D341Med (cell line): ENCODE data around the gene GLIPR1.
A peak's percentile ranks its signal among the peaks of the same experiment; 100 is the strongest.
"Not testable (repeated sequence)": the region's sequence is repeated elsewhere in the genome, so short reads cannot be mapped to it uniquely, and the experiment has no call there.

ENCODE experiments used
- DNase-seq: peaks from one replicate; pipeline ENCODE4 v3.0.0; 2012; ENCODE audit warnings: low spot score

GLIPR1 gene

DNA sequence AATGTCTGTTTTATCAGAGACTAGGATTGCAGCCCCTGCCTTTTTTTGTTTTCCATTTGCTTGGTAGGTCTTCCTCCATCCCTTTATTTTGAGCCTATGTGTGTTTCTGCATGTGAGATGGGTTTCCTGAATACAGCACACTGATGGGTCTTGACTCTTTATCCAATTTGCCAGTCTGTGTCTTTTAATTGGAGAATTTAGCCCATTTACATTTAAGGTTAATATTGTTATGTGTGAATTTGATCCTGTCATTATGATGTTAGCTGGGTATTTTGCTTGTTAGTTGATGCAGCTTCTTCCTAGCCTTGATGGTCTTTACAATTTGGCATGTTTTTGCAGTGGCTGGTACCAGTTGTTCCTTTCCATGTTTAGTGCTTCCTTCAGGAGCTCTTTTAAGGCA, 40.7 kb downstream of the GLIPR1 start:
- not testable (repeated sequence) for DNase-seq

DNA sequence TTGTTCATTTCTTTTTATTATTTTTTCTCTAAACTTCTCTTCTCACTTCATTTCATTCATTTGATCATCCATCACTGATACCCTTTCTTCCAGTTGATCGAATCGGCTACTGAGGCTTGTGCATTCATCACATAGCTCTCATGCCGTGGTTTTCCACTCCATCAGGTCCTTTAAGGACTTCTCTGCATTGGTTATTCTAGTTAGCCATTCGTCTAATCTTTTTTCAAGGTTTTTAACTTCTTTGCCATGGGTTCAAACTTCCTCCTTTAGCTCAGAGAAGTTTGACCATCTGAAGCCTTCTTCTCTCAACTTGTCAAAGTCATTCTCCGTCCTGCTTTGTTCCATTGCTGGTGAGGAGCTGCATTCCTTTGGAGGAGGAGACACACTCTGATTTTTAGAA, 41.6 kb downstream of the GLIPR1 start:
- not testable (repeated sequence) for DNase-seq

DNA sequence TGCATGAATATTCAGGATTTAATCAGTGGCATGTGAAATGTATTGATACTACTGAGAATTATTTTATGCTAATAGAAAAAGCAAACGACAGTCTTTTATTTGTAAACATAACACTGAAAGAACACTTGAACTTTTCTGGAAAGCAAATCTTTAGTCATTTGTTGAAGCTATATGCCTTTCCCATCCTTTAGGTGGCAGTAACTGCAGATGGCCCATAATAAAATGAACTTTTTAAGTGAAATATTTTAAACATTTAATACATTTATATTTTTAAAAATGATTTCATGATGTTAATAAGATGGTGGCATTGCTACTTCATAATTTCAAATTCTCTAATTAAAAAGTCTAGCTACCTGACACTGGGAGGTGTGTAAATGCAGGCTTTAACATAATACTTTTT, 44.7 kb downstream of the GLIPR1 start:
- no peak for DNase-seq

DNA sequence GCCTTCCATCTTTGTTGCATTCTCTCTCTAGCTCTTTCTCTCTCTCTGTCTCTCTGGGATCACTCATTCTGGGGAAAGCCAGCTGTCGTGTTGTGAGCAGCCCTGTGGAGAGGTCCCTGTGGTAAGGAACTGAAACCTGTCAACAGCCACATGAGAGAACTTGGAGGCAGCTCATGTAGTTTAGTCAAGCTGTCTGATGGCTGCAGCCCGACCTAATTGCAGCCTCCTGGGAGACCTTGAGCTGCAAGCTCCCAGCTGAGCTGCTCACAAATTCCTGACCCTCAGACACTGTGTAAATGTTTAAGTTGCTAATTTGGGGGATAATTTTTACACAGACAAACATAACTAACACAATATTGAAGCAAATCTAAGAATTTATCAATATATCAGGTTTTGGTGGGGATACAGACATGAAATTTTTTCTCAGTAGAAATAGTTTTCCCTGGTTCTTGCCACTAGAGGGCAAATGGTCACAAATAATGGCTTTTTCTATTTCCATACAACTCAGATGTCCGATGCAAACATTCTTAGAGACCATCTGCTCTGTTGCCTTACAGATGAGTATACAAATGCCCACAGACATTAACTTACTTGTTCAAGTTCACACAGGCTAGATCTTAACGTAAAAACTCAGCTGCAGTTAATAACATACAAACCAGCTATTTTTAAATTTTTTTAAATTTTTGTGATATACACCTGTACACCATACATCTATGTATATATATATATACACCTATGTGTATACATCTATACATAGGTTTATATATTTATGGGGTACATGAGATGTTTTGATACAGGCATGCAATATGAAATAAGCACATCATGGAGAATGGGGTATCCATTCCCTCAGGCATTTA, 46.3 kb downstream of the GLIPR1 start:
- peak; percentile 57 for DNase-seq

DNA sequence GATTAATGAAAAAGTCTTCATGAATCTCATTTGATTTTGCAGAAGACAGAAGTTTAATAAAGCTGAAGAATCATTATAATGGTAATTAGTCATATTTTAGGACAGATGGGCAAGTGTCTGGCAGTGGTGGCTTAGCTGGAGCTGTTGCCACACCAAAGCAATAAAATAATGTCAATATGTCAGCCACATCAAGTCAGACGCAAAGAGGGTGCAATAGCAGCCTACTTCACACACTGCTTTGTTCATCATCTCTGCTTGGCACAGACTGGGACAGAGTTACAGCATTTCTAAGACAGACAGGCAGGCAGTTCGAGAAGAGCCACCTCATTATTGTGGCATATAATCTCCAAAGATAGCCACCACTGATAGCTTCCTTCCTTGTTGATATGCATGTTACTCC, 47.7 kb downstream of the GLIPR1 start:
- no peak for DNase-seq

DNA sequence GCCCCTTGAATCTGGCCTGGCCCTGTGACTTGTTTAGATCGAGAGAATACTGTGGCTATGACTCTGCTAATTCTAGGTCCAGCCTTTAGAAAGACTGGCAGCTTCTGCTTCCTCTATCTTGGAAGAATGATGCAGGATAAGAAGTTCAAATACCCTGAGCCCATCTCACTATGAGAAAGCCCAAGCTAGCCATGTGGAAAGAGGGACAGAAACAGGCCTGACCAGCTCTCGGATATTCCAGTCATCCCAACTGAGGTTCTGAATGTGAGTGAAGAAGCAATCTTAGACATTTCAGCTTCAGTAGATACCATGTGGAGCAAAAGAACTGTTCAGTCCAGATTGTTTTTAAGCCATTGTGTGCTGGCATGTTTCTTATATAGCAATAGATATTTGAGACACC, 48.1 kb downstream of the GLIPR1 start:
- no peak for DNase-seq

DNA sequence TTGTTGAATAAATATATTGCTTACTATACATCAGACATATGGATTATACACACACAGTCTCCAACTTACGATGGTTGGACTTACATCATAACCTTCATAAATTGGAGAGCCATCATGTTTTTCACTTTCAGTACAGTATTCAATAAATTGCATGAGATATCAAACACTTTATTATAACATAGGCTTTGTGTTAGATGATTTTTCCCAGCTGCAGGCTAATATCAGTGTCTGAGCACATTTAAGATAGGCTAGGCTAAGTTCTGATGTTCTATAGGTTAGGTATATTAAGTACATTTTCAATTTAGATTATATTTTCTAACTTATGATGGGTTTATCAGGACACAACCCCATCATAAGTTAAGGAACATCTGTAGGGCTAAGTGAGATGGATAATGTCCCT, 48.8 kb downstream of the GLIPR1 start:
- no peak for DNase-seq

DNA sequence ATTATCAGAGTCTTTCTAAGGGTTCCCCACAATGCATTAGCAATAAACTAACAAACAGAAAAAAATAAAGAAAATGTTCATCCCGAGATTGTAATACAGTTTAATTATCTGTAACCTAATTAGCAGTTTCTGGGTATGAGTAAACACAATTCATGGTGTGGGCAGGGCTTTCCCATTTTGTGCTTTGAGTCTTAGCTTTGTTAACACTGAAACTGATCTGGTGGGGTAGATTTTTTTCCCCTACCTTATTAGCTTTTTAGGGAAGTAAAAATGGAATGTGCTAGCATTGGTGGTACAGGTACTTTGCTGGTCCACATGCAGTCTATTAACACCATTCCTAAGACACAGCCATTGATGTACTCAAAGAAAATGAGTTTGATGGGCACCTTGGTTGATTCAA, 49.3 kb downstream of the GLIPR1 start:
- no peak for DNase-seq

DNA sequence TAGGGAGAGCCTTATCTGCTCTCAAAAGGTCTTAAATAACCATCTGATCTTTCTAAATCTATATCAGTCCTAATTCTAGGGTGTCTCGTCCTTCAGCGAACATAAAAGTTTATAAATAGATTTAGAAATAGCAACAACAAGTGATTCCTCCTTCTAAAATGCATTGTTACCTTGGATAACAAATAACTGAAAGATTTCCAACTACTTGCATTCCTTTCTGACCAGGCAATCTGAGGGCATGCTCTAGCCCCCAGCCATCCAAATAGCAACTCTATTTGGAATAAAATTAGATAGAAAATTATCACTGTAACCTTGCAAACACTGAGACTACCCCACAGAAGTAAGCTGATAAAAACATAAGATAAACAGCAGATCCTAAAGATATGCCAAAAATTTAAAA, 52.7 kb downstream of the GLIPR1 start:
- DNase-seq: no peak

DNA sequence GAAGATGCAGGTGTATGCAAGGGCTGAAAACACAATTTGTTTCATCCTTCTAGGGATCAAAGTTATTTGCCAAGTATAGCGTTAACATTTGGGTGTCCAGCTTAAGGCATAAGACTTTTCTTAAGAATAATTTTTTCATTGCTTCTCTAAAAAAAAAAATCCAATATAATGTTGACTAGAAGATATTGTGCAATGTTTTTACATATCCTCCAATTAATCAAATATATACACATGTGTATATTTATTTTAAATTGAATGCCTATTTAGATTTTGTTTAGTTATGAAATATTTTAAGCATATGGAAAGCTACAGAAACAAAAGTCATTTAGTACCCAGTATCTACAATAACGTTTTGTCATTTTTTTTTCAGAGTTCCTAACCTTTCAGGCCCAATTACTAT, 59.3 kb downstream of the GLIPR1 start:
- DNase-seq: no peak

DNA sequence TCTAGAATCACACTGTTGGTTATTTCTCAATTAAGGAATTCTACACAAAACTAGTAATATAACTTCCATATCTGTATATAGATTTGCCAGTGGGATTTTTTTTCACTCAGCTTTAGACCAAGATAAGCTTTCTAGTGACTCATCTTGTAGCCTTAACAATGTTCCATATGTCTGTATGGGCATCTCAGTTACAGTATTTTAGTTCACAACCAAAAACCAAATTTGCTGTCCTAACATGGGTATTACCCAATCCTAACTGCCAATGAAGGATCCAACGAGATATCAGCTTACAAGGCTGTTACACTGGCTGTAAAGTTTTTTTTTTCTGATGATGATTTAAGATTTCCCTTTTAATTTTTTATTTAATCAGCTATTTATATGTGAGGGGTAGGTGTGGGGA, 62.4 kb downstream of the GLIPR1 start:
- DNase-seq: no peak

DNA sequence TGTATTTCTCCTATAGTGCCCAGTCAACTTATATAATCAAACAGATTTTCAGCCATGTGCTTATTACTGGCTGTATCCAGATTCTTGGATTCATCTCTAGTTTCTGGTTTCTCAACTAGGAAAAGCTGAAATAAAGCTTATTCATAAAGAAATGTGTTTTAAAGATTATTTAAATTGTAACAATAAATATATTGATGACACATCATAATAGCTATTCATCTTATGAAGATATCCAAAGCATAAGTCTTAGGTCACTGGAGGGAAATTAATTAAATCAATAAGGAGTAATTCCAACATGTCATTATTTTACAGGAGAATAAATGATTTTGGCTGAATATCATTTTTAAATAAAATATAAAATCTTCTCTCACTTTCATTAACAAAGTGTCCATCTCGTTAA, 63.0 kb downstream of the GLIPR1 start:
- no peak for DNase-seq

DNA sequence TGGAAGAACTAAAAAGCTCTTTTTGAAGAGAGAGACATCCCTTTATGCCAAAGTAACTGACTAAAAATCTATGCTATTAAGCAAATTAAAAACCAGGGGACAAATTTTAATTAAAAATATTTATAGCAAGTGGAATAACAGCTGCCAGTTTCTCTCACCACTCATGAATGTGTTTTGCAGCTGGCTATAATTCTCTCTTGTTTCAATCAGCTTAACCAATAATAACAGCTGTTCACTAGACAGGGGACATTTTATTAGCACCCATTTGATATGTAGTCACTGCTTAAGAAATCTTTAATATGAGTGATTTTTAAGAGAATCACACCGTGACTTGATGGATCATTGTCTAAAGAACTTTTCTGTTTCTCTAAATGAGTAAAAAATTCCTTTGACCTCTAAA, 65.1 kb downstream of the GLIPR1 start:
- DNase-seq: peak; percentile 43

DNA sequence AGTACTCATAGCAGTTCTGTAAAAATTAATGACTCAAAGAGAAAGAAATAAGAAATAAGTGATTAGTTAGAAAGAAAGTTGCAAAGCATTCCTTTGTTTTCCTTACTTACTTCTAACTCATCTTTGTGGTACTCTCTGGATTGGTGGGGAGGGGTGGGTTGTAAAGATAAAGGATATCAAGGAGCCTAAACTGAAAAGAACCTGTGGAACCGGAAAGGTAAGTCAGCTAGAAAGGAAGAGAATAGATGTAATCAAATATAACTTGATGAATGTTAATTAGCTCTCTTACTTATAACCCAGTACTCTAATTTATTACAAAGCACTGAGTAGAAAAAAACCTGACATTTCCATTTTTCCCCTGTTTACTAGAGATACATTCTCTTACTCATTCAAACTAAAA, 68.3 kb downstream of the GLIPR1 start:
- DNase-seq: no peak

DNA sequence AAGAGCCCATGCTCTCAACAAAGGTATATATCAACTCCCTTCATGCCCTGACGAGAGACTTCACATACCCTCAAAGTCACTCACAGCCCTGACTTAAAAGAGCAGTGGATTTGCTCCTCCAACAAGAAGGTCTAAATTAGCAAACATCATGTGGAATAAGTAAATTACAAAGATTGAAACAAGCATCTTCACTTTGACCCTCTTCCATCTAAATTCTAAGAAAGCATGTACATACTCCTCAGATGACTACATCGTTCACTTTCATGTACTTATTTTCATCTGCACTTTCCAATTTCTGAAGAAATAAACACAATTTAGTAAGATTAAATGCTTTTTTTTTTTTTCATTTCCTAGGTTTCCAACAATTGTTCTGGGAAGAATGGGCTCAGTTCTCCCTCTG, 69.4 kb downstream of the GLIPR1 start:
- DNase-seq: no peak

DNA sequence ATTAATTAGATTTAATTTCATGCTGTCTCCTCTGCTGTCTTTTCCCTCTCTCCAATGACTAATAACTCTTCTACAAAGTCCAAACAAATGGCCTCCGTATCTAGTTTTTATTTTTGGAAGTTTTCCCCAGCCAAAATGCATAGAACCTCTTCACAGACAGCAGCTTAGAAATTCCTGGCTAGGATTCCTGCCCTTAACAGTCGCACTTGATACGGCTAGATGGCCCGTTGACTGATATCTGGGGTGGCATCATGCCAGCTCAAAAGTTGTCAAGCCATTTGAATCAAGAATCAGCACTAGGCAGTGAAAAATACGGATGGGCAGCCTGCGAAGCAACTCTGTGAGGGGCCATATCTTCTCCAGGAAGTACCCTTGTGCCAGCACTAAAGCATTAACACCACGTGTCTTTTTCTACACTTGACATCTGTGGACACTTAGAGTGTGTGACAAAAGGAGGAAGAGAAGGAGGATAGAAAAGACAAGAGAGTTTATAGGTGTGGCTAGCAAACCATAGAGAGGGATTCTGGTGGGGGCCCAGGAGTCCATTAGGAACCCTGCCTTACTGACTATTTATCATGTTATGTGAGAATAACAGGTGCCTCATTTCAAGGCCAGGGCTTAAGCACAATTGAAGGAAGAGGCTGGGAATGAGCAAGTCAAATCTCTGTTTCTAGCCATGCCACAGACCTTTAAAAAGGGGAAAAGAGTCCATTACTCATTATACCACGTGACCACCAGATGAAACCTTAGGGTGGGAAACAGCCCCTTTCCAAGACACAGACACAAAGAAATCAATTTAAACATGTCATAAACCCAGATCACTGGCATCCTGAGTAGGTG, 70.1 kb downstream of the GLIPR1 start:
- DNase-seq: no peak

DNA sequence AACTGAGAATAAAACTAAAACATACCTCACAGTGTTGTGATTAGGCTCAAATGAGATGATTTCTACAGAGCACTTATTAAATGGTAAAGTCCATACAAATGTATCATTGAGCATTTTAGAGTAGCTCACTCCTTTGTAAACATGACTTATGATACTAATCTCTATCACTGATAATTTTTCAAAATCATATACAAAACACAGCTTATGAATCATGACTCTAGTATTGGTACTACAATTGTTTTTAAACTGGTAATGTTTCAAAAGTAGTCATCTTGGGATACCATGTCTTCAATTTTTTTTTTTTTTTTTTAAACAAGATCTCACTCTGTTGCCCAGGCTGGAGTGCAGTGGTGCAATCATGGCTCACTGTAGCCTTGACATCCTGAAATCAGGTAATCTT, 70.9 kb downstream of the GLIPR1 start:
- no peak for DNase-seq

DNA sequence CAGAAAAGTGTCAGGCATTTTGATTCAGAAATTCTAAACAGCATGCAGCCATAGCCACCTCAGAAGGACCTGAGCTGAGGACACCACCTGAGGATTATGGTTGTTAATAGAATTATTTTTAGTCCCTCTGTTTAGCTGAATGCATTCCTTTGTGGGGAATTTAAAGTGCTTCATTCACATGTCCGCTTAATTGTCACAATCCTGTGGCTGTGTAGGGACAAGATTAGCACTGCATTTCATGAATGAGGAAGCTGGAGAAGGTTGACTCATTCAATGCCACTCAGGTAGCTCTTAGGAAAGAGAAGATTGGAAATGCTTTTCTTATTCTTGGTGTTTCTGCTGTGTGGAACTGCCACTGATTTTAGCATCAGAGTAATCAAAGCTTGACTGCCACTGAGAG, 72.8 kb downstream of the GLIPR1 start:
- DNase-seq: no peak
